Neutrophil (primary cell): Measurements from ENCODE around the gene ERCC6L2.

ENCODE experiments used
- H3K27ac ChIP-seq: fragments of 200-600 bp; sonication (generic); 2 replicates; pipeline ENCODE4 v1.5.1; 2016; ENCODE audit warnings: mild to moderate bottlenecking, moderate library complexity
- H3K27me3 ChIP-seq: fragments of 200-600 bp; sonication (generic); 2 replicates; pipeline ENCODE4 v1.6.0; 2016; ENCODE audit warnings: mild to moderate bottlenecking
- H3K36me3 ChIP-seq: fragments of 200-600 bp; sonication (generic); 2 replicates; pipeline ENCODE4 v1.5.1; 2017
- H3K4me1 ChIP-seq, 2 experiments: fragments of 200-600 bp in 1 of 2; sonication (generic) in 1 of 2; 1 replicate in 1 of 2; 2 replicates in 1 of 2; pipeline versions ENCODE4 v1.5.1 to v1.6.1; 2013 to 2016; ENCODE audit warnings: low read depth in 1 of 2, low read length in 1 of 2, mild to moderate bottlenecking in 1 of 2, moderate library complexity in 1 of 2; ENCODE audit not compliant: control insufficient read depth in 1 of 2, insufficient read depth in 1 of 2
- H3K4me3 ChIP-seq, 2 experiments: fragments of 200-600 bp in 1 of 2; sonication (generic) in 1 of 2; 1 replicate in 1 of 2; 2 replicates in 1 of 2; pipeline ENCODE4 v1.5.1; 2013 to 2016; ENCODE audit warnings: low read depth in 1 of 2, low read length in 1 of 2, mild to moderate bottlenecking in 1 of 2, moderate library complexity in 1 of 2
- H3K9me3 ChIP-seq: fragments of 200-600 bp; sonication (generic); 2 replicates; pipeline ENCODE4 v1.5.1; 2016
- TF ChIP-seq, protein P1 (sequence below): fragments of 200-600 bp; sonication (generic); IDR thresholded peaks from 2 replicates; pipeline ENCODE4 v1.5.1; 2016; ENCODE audit warnings: antibody characterized with exemption

Gene ERCC6L2

DNA sequence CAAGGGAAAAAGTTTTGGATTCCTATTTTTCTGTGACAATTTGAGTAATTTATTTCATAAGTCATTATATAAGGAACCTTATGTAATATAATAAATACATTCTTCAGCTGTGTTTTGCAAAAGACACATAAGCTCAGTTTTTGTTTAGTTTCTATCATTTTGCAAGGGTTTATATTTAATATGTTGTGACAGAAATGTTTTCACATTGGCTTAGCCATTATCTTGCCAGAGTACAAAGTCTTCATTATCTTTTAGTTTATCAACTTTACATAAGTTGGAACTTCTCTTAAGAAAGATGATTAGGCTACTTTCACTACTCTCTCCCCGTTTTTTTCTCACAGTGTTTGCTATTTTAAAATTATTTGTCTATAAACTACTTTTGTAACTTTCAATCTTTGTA lies 54.8 kb downstream of the ERCC6L2 start:
- Histone ChIP-seq H3K27ac (no peak overlapping the region), H3K36me3 (peaks cover 31% of the 10 kb centered on the region), H3K27me3 (no peaks in the 10 kb centered on the region), H3K9me3 (no peaks in the 10 kb centered on the region), H3K4me3 (no peak overlapping the region), H3K4me1 (no peaks in the 10 kb centered on the region)
- TF ChIP-seq, protein P1, sequence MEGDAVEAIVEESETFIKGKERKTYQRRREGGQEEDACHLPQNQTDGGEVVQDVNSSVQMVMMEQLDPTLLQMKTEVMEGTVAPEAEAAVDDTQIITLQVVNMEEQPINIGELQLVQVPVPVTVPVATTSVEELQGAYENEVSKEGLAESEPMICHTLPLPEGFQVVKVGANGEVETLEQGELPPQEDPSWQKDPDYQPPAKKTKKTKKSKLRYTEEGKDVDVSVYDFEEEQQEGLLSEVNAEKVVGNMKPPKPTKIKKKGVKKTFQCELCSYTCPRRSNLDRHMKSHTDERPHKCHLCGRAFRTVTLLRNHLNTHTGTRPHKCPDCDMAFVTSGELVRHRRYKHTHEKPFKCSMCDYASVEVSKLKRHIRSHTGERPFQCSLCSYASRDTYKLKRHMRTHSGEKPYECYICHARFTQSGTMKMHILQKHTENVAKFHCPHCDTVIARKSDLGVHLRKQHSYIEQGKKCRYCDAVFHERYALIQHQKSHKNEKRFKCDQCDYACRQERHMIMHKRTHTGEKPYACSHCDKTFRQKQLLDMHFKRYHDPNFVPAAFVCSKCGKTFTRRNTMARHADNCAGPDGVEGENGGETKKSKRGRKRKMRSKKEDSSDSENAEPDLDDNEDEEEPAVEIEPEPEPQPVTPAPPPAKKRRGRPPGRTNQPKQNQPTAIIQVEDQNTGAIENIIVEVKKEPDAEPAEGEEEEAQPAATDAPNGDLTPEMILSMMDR: no peak

DNA sequence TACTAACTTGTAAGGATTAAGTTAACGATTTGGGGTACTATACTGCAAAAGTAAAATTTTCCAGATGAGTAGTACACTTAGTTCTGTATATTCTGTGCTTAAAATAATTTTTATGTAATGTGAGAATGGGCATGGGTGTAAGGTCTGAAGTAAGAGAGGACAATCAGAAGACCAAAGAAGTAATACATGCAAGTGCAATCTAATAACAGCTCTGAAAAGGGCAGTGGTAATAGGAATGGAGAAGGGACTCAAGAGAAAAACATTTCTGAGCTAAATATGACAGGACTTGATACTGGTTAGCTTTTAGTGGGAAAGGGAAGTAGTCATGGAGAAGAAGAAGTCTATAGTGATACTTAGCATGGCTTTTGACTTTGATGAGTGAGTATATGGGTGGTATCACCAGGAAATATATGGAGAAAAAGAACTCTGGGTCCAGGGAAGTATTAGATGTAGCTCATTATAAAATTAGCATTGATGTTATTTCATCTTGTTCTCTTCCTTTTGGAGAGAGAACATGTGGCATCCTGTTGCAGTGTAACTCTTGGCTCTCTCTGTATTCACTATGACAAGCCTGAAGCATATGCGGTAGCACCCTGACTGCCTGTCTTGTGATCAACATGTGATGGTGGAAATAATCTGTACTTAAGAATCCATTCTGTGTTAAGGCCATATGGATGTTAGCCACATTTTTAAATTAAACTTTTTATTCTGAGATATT lies 60.5 kb downstream of the ERCC6L2 start:
- TF ChIP-seq, protein P1: no peak
- Histone ChIP-seq H3K27ac (no peak overlapping the region), H3K36me3 (peaks cover 11% of the 10 kb centered on the region), H3K27me3 (no peaks in the 10 kb centered on the region), H3K4me1 (no peaks in the 10 kb centered on the region), H3K4me3 (no peak overlapping the region), H3K9me3 (no peaks in the 10 kb centered on the region)

DNA sequence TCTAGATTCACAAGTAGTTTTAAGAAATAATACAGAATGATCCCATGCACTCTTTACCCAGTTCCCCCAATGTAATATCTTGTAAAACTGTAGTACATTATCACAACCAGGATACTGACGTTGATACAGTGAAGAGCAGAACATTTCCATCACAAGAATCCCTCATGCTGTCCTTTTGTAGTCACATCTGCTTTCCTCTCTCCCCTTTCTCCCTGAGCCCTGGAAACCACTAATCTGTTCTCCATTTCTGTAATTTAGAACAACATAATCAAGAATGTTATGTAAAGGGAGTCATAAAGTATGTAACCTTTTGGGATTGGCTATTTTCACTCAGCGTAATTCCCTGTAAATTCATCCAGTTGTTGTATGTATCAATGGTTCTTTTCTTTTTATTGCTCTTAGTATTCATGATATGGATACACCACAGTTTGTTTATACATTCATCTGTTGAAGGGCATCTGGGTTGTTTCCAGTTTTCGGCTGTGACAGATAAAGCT lies 61.1 kb downstream of the ERCC6L2 start:
- TF ChIP-seq, protein P1: no peak
- Histone ChIP-seq H3K9me3 (no peaks in the 10 kb centered on the region), H3K4me1 (no peaks in the 10 kb centered on the region), H3K27ac (no peak overlapping the region), H3K27me3 (no peaks in the 10 kb centered on the region), H3K4me3 (no peak overlapping the region), H3K36me3 (peaks cover 16% of the 10 kb centered on the region)

DNA sequence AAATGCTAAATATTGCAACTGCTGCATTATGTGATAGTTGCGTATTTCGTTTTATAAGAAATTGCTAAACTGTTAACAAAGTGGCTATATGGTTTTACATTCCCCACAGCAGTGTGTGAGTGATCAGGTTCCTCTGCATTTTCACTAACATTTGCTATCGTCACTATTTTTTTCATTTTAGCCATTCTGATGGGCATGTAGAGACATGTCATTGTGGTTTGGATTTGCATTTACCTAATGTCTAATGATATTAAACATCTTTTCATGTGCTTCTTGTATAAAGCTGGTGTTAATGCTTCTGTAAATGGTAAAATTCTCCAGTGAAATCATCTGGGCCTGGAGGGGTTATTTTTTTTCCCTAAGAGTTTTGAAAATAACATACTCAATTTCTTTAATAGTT lies 61.6 kb downstream of the ERCC6L2 start:
- Histone ChIP-seq H3K4me1 (no peaks in the 10 kb centered on the region), H3K4me3 (no peak overlapping the region), H3K9me3 (no peaks in the 10 kb centered on the region), H3K27ac (no peak overlapping the region), H3K36me3 (peaks cover 19% of the 10 kb centered on the region), H3K27me3 (no peaks in the 10 kb centered on the region)
- TF ChIP-seq, protein P1: no peak

DNA sequence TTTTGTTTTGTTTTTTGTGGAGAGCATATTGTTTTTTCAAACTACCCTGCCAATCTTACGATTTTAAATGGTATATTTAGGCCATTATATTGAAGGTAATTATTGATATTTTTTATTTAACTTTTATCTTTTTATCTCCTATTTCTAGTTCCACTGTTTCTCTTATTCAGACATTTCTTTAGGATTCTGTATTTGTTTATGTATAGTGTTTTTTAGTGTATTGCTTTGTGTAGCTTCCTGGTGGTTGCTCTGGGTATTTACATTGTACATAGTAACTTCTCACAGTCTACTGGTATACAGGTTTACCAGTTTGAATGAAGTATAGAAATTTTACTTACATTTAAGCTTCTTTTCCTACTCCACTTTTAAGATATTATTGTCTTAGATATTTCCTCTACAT lies 63.2 kb downstream of the ERCC6L2 start:
- Histone ChIP-seq H3K36me3 (peaks cover 11% of the 10 kb centered on the region), H3K9me3 (no peaks in the 10 kb centered on the region), H3K27ac (no peak overlapping the region), H3K4me1 (no peaks in the 10 kb centered on the region), H3K4me3 (no peak overlapping the region), H3K27me3 (no peaks in the 10 kb centered on the region)
- TF ChIP-seq, protein P1: no peak
